Ovary (tissue), 9 donors: ENCODE measurements around the gene NRIP1. TPM values are rescaled to one million over a fixed set of nuclear protein-coding genes. Genes with fewer than 3 reads are reported as not detected.

Source experiments
- DNase-seq, 5 donors: peaks; one replicate each; pipeline ENCODE4 v3.0.0-alpha.2; 2019 to 2020
- H3K27ac ChIP-seq, 2 donors: fragments of 200-600 bp; one replicate each; pipeline versions ENCODE4 v1.5.1 to v1.8.0; 2019 to 2022
- H3K27me3 ChIP-seq: fragments of 200-600 bp; one replicate; pipeline ENCODE4 v1.8.0; 2022
- H3K36me3 ChIP-seq: fragments of 200-600 bp; sonication (generic); one replicate; pipeline ENCODE4 v1.5.1; 2019
- H3K4me1 ChIP-seq: one replicate; pipeline ENCODE4 v1.8.1; 2013; ENCODE audit warnings: mild to moderate bottlenecking, moderate library complexity; ENCODE audit not compliant: insufficient read depth
- H3K4me3 ChIP-seq: fragments of 200-600 bp; sonication (generic); one replicate; pipeline ENCODE4 v1.5.1; 2017
- H3K9me3 ChIP-seq, 2 donors: fragments of 200-600 bp in 1 of 2; sonication (generic) in 1 of 2; one replicate each; pipeline versions ENCODE4 v1.5.1 to v1.8.1; 2013 to 2019; ENCODE audit warnings: mild to moderate bottlenecking in 1 of 2, moderate library complexity in 1 of 2
- EP300 ChIP-seq: sonication (generic); formaldehyde crosslinking; IDR thresholded peaks from one replicate; pipeline ENCODE4 v1.6.1; 2017; ENCODE audit warnings: antibody characterized with exemption
- POLR2A ChIP-seq: fragments of 450-650 bp; IDR thresholded peaks from one replicate; pipeline ENCODE4 v1.6.1; 2017; ENCODE audit warnings: antibody characterized with exemption, mild to moderate bottlenecking, moderate library complexity
- WGBS, 3 donors: extraction: QIAGEN DNeasy Blood & Tissue Kit in 1 of 3; methylation state at CpG; one replicate each; pipeline versions ENCODE4 v1.1.5 to v1.1.7; 2013 to 2017; 5-methylcytosine and 5-hydroxymethylcytosine counted together
- intact Hi-C, 4 donors: fragments of 100-400 bp; cut with DNase I; formaldehyde crosslinking; loops; one replicate each; pipeline versions ENCODE4 v1.11.0 to v1.15.1; 2022 to 2023
- polyA plus RNA-seq, 2 donors: library from polyadenylated mRNA; stranded (reverse); fragments of 200-250 nt in 1 of 2; fragments of 350-450 nt in 1 of 2; fragmentation: Illumina TruSeq in 1 of 2; extraction: RNeasy Lipid Tissue Mini Kit (QIAGEN cat#74804) in 1 of 2; gene quantifications; one replicate each; pipeline ENCODE4 v1.2.3, GENCODE V29; 2013 to 2014
- total RNA-seq, 7 donors: library from RNA; depleted of rRNA in 2 of 7; stranded (reverse); fragments of >200 nt in 2 of 7; fragmentation: NEBNext Ultra II Directional in 3 of 7; extraction: Animal tissue kit (Norgen Biotek cat#: 25700) in 3 of 7; gene quantifications; one replicate each; pipeline versions ENCODE4 v1.1.0 to v1.2.4, GENCODE V29; 2016 to 2023
- TF ChIP-seq, protein P1 (sequence below), 3 donors: fragments of 450-650 bp in 2 of 3; fragments of 200-600 bp in 1 of 3; IDR thresholded peaks; one replicate each; pipeline versions ENCODE4 v1.5.1 to v1.8.0; 2016 to 2022; ENCODE audit warnings: antibody characterized with exemption in 3 of 3, mild to moderate bottlenecking in 1 of 3
- donor health status: DM: no; HTN: no; CAD: no; lungs with moderate emphysema.
- donor health status: DM: no; HTN: no; CAD: no.
- donor health status: Bipolar disorder and iron deficiency.
- donor health status: DM: yes; HTN: yes; CAD: no.
- donor health status: DM: no; HTN: no; CAD: no.
- donor health status: DM: yes; HTN: yes; CAD: no.

Gene NRIP1
- total and polyA plus RNA-seq, 9 donors, result 9.4 to 56.6 (median 39.9) TPM

DNA sequence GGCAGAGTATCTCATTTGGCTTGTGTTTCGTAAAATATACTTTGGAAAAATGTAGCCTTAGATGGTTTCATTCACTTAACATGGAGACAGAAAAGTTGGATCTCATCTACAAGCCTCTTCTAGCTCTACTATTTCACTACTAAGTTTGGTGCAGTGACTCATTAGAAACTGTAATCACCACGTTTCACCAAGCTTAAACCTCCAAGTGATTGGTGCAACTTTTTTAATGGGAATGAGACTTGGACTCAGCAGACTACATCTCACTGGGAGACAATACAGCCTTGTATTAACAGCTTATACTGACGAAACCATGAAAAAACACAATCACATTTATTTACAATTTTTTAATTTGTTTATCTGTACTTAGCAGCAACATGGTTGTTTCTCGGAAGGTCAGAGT lies 29.9 kb upstream of the NRIP1 start:
- Histone ChIP-seq H3K9me3 (no peaks in the 10 kb centered on the region), H3K4me3 (no peak overlapping the region), H3K27me3 (no peaks in the 10 kb centered on the region), H3K36me3 (no peaks in the 10 kb centered on the region), H3K27ac (no peak overlapping the region), H3K4me1 (no peaks in the 10 kb centered on the region)
- TF ChIP-seq EP300, result no peak
- TF ChIP-seq, protein P1, sequence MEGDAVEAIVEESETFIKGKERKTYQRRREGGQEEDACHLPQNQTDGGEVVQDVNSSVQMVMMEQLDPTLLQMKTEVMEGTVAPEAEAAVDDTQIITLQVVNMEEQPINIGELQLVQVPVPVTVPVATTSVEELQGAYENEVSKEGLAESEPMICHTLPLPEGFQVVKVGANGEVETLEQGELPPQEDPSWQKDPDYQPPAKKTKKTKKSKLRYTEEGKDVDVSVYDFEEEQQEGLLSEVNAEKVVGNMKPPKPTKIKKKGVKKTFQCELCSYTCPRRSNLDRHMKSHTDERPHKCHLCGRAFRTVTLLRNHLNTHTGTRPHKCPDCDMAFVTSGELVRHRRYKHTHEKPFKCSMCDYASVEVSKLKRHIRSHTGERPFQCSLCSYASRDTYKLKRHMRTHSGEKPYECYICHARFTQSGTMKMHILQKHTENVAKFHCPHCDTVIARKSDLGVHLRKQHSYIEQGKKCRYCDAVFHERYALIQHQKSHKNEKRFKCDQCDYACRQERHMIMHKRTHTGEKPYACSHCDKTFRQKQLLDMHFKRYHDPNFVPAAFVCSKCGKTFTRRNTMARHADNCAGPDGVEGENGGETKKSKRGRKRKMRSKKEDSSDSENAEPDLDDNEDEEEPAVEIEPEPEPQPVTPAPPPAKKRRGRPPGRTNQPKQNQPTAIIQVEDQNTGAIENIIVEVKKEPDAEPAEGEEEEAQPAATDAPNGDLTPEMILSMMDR (IDR thresholded peaks at IDR 0.05), result no peak
- intact Hi-C loops, result no loop called here
- no peak for DNase-seq
- 50 to 69% (median 60%) methylated on average over 4 of the region's 4 CpGs for WGBS, 3 donors

DNA sequence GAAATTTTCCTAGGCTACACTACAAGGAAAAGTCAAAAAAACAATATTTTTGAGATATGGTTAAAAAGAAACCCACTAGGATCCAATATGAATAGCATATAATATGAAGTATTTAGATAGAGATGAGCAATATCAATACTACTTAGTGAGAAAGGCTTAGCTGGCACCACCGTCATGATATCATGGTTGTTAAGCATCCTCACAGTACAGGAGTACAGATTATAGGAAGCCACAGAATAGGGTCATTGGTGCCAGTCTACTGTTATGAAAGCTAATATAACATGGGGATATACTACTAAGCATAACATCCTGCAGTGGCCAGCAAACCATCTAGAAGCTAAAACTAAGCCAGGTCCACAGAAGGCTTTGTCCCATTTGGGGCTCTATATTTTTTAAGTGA lies 28.4 kb upstream of the NRIP1 start:
- H3K27ac ChIP-seq, result no peak overlapping the region
- intact Hi-C loops, result no loop called here
- WGBS, 3 donors, result 94 to 100% (median 97%) methylated on average over 1 of the region's 1 CpG
- no peaks in the 10 kb centered on the region for H3K36me3 ChIP-seq
- no peaks in the 10 kb centered on the region for H3K27me3 ChIP-seq
- TF ChIP-seq, protein P1 (IDR thresholded peaks at IDR 0.05), result no peak
- no peak for TF ChIP-seq EP300
- H3K9me3 ChIP-seq, result no peaks in the 10 kb centered on the region
- no peak overlapping the region for H3K4me3 ChIP-seq
- H3K4me1 ChIP-seq, result no peaks in the 10 kb centered on the region
- DNase-seq, result no peak

DNA sequence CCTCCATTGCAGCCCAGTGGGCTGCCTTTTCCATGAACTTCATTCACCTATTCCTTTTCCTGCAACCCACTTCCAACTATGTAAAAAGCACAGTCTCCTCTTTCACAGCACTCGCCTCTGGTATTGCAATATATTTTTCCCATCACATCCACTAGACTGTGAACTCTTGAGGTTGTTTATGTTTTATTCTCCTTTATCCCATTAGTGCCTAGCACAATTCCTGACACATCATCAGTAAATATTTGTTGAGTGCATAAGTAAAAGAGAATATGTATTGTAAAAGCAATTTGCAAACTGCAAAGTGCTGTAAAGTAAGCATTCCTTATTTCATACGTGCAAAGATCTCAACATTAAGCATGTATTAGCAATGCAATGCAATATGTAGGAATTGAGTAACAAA lies 27.9 kb upstream of the NRIP1 start:
- TF ChIP-seq EP300, result no peak
- no peak for TF ChIP-seq POLR2A
- TF ChIP-seq, protein P1 (IDR thresholded peaks at IDR 0.05), result no peak
- H3K9me3 ChIP-seq, result no peaks in the 10 kb centered on the region
- H3K27ac ChIP-seq, result no peak overlapping the region
- no peak overlapping the region for H3K4me3 ChIP-seq
- no peak for DNase-seq
- 95 to 98% (median 96%) methylated on average over 2 of the region's 2 CpGs for WGBS, 3 donors
- H3K4me1 ChIP-seq, result no peaks in the 10 kb centered on the region
- intact Hi-C loops, result no loop called here
- no peaks in the 10 kb centered on the region for H3K36me3 ChIP-seq
- H3K27me3 ChIP-seq, result no peaks in the 10 kb centered on the region

DNA sequence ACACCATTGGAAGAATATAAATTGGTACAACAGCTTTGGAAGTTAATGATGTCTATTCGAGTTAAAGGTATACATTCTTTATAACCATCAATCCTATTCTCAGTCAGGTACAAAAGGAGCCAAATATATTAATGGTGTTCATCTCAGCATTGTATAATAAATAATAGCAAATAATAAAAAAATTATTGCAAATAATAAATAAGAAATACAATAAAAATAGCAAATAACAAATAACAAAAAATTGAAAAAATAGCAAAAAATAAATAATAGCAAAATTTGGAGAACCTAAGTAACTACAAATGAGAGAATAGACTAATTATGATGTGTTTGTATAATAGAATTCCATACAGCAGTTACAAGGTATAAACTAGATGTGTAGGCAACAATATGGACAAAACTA lies 25.6 kb upstream of the NRIP1 start:
- intact Hi-C loops, result no loop called here
- TF ChIP-seq, protein P1 (IDR thresholded peaks at IDR 0.05), result no peak
- TF ChIP-seq POLR2A, result no peak
- no peak for TF ChIP-seq EP300
- H3K4me1 ChIP-seq, result no peaks in the 10 kb centered on the region
- no peaks in the 10 kb centered on the region for H3K9me3 ChIP-seq
- H3K27ac ChIP-seq, result no peak overlapping the region
- WGBS, 3 donors, result 0 to 93% (median 39%) methylated on average over 1 of the region's 1 CpG
- no peaks in the 10 kb centered on the region for H3K36me3 ChIP-seq
- H3K4me3 ChIP-seq, result no peak overlapping the region
- no peaks in the 10 kb centered on the region for H3K27me3 ChIP-seq
- no peak for DNase-seq

DNA sequence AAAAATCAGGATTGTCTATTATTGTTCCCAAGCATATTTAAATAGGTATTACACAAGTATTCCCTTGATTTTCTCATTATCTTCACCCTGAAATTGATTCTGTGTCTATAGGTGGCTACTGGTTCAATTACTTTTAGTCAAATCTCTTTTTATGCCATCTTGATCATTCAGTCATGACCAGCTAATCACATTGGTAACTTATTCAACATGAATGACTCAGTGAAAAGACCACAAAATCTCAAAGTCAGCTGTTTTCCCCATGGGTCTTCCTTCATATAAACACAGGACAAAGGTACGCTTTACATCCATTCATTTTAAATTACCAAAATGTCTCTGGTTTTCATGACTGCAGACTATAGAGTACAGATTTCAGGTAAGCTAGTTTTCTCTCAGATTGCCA lies 23.7 kb upstream of the NRIP1 start:
- Histone ChIP-seq H3K27ac (no peak overlapping the region), H3K4me1 (no peaks in the 10 kb centered on the region), H3K4me3 (no peak overlapping the region), H3K27me3 (no peaks in the 10 kb centered on the region), H3K9me3 (no peaks in the 10 kb centered on the region), H3K36me3 (no peaks in the 10 kb centered on the region)
- intact Hi-C loops, result no loop called here
- no peak for TF ChIP-seq POLR2A
- TF ChIP-seq EP300, result no peak
- TF ChIP-seq, protein P1 (IDR thresholded peaks at IDR 0.05), result no peak
- 92 to 97% (median 94%) methylated on average over 1 of the region's 1 CpG for WGBS, 3 donors
- no peak for DNase-seq
